SK-N-SH (cell line): ENCODE results near the gene FNDC11. TPM values are rescaled to one million over a fixed set of nuclear protein-coding genes. Genes with fewer than 3 reads are reported as not detected.

Source experiments
- CTCF ChIA-PET: fragments of 300-600, 350-600 bp; formaldehyde crosslinking; extraction: SDS; loops from one replicate; lab custom pipeline; 2021; lab: Yijun Ruan, JAX
- POLR2A ChIA-PET: fragments of 350-600 bp; sonication (Branson Sonifier 250); formaldehyde crosslinking; extraction: SDS; loops from one replicate; lab custom pipeline; 2020; ENCODE audit warnings: antibody characterized with exemption, inconsistent platforms; lab: Yijun Ruan, JAX
- DNase-seq: peaks from one replicate; pipeline ENCODE4 v3.0.0; 2012
- H2AFZ ChIP-seq: fragments of 200-600 bp; sonication (generic); 2 replicates; pipeline ENCODE4 v1.8.1; 2016; ENCODE audit warnings: antibody characterized with exemption, mild to moderate bottlenecking, low read depth
- H3F3A ChIP-seq: fragments of 200-600 bp; sonication (generic); replicated peaks from 2 replicates; pipeline ENCODE3; 2016; ENCODE audit warnings: antibody characterized with exemption, mild to moderate bottlenecking; ENCODE audit not compliant: insufficient read depth
- H3K27ac ChIP-seq, 2 experiments: fragments of 200-500 bp in 1 of 2; fragments of 200-600 bp in 1 of 2; sonication (Bioruptor generic) in 1 of 2; sonication (generic), shearing (Covaris generic) in 1 of 2; 2 replicates each; pipeline versions ENCODE4 v1.5.1 to v1.6.1; 2014 to 2016; ENCODE audit warnings: low read depth in 2 of 2, inconsistent platforms in 1 of 2, low read length in 1 of 2, mild to moderate bottlenecking in 1 of 2, mixed read lengths in 1 of 2
- H3K27me3 ChIP-seq: fragments of 200-600 bp; sonication (generic), shearing (Covaris generic); 2 replicates; pipeline ENCODE4 v1.6.1; 2016; ENCODE audit warnings: mixed run types; ENCODE audit not compliant: insufficient read depth
- H3K36me3 ChIP-seq, 2 experiments: fragments of 200-500 bp in 1 of 2; fragments of 200-600 bp in 1 of 2; sonication (Bioruptor generic) in 1 of 2; sonication (generic) in 1 of 2; replicated peaks in 1 of 2; 2 replicates each; pipeline versions ENCODE3 to v1.5.1; 2014 to 2016; ENCODE audit warnings: low read length in 1 of 2, mild to moderate bottlenecking in 1 of 2; ENCODE audit not compliant: insufficient read depth in 2 of 2, control insufficient read depth in 1 of 2
- H3K4me1 ChIP-seq, 2 experiments: fragments of 200-500 bp in 1 of 2; fragments of 200-600 bp in 1 of 2; sonication (Bioruptor generic) in 1 of 2; sonication (generic), shearing (Covaris generic) in 1 of 2; 2 replicates each; pipeline versions ENCODE4 v1.5.1 to v1.6.1; 2014 to 2016; ENCODE audit warnings: low read depth in 1 of 2, low read length in 1 of 2, mixed run types in 1 of 2; ENCODE audit not compliant: insufficient read depth in 2 of 2, control insufficient read depth in 1 of 2
- H3K4me2 ChIP-seq: fragments of 200-600 bp; sonication (generic), shearing (Covaris generic); 2 replicates; pipeline ENCODE4 v1.6.1; 2017; ENCODE audit warnings: mixed run types
- H3K4me3 ChIP-seq, 2 experiments: fragments of 200-500 bp in 1 of 2; fragments of 200-600 bp in 1 of 2; sonication (Bioruptor generic) in 1 of 2; sonication (generic), shearing (Covaris generic) in 1 of 2; 2 replicates each; pipeline versions ENCODE4 v1.5.1 to v1.8.1; 2014 to 2016; ENCODE audit warnings: low read depth in 2 of 2, inconsistent platforms in 1 of 2, low read length in 1 of 2, mild to moderate bottlenecking in 1 of 2, mixed read lengths in 1 of 2, moderate library complexity in 1 of 2
- H3K79me2 ChIP-seq: fragments of 200-600 bp; sonication (generic); 2 replicates; pipeline ENCODE4 v1.8.1; 2017; ENCODE audit warnings: mild to moderate bottlenecking; ENCODE audit not compliant: insufficient read depth
- H3K9ac ChIP-seq: fragments of 200-600 bp; sonication (generic); 2 replicates; pipeline ENCODE4 v1.6.1; 2017; ENCODE audit warnings: mixed run types
- H3K9me2 ChIP-seq: fragments of 200-600 bp; sonication (generic); 2 replicates; pipeline ENCODE4 v1.6.1; 2017; ENCODE audit warnings: mixed run types
- H3K9me3 ChIP-seq: fragments of 200-600 bp; sonication (generic); 2 replicates; pipeline ENCODE4 v1.6.1; 2017; ENCODE audit warnings: mixed run types, mild to moderate bottlenecking, moderate library complexity
- H4K20me1 ChIP-seq: fragments of 200-600 bp; sonication (generic); 2 replicates; pipeline ENCODE4 v1.6.1; 2017; ENCODE audit warnings: mild to moderate bottlenecking, mixed run types; ENCODE audit not compliant: insufficient read depth
- CHD2 ChIP-seq: fragments of 150-350 bp; IDR thresholded peaks from 2 replicates; pipeline ENCODE4 v1.6.1; 2018; ENCODE audit warnings: low read length; ENCODE audit not compliant: partially characterized antibody
- CTCF ChIP-seq: fragments of 200-600 bp; sonication (generic); IDR thresholded peaks from 2 replicates; pipeline ENCODE4 v1.6.1; 2017; ENCODE audit warnings: antibody characterized with exemption, mild to moderate bottlenecking, moderate library complexity
- EZH2phosphoT487 ChIP-seq: fragments of 200-600 bp; sonication (generic); IDR thresholded peaks from 2 replicates; pipeline ENCODE4 v1.6.1; 2017; ENCODE audit warnings: low read depth, mixed run types, mild to moderate bottlenecking, antibody characterized with exemption, moderate library complexity, borderline replicate concordance
- FOXM1 ChIP-seq: IDR thresholded peaks from 2 replicates; pipeline ENCODE4 v1.4.0; 2012; ENCODE audit warnings: low read depth, mild to moderate bottlenecking
- GABPA ChIP-seq: IDR thresholded peaks from 2 replicates; pipeline ENCODE4 v1.4.0; 2012; ENCODE audit warnings: low read depth, mild to moderate bottlenecking
- JUND ChIP-seq: IDR thresholded peaks from 2 replicates; pipeline ENCODE4 v1.4.0; 2012
- MEF2A ChIP-seq: IDR thresholded peaks from 2 replicates; pipeline ENCODE4 v1.4.0; 2012; ENCODE audit warnings: low read depth, borderline replicate concordance
- MXI1 ChIP-seq: IDR thresholded peaks from 2 replicates; pipeline ENCODE4 v1.6.1; 2012; ENCODE audit warnings: mild to moderate bottlenecking, low read depth, low read length, improper control_type of control experiment
- NFIC ChIP-seq: IDR thresholded peaks from 2 replicates; pipeline ENCODE4 v1.4.0; 2012; ENCODE audit warnings: borderline replicate concordance
- NRF1 ChIP-seq: IDR thresholded peaks from 2 replicates; pipeline ENCODE4 v1.6.1; 2012; ENCODE audit warnings: low read depth, mild to moderate bottlenecking, low read length
- RFX5 ChIP-seq: IDR thresholded peaks from 2 replicates; pipeline ENCODE4 v1.6.1; 2012; ENCODE audit warnings: mild to moderate bottlenecking, improper control_type of control experiment, low read length
- SMC3 ChIP-seq: IDR thresholded peaks from 2 replicates; pipeline ENCODE4 v1.6.1; 2012; ENCODE audit warnings: low read depth, low read length, improper control_type of control experiment
- TAF1 ChIP-seq: IDR thresholded peaks from 2 replicates; pipeline ENCODE4 v1.6.1; 2012; ENCODE audit warnings: low read depth, mild to moderate bottlenecking, low read length, moderate library complexity, borderline replicate concordance
- ZBTB33 ChIP-seq: IDR thresholded peaks from 2 replicates; pipeline ENCODE4 v1.4.0; 2012; ENCODE audit warnings: low read depth, borderline replicate concordance
- WGBS: methylation state at CpG from one replicate; pipeline ENCODE4 v1.1.6; 2017; ENCODE audit warnings: low lambda C conversion rate; 5-methylcytosine and 5-hydroxymethylcytosine counted together
- polyA plus RNA-seq, 3 experiments: library from polyadenylated mRNA; depleted of rRNA; stranded (reverse); fragments of >200 nt; gene quantifications; 2 replicates each; pipeline ENCODE4 v1.2.3, GENCODE V29; 2012
- TF ChIP-seq, protein P1 (sequence below): IDR thresholded peaks from 2 replicates; pipeline ENCODE4 v1.4.0; 2012; ENCODE audit warnings: low read depth
- TF ChIP-seq, protein P2 (sequence below): IDR thresholded peaks from 2 replicates; pipeline ENCODE4; 2012
- TF ChIP-seq, protein P3 (sequence below): fragments of 150-350 bp; IDR thresholded peaks from 2 replicates; pipeline ENCODE4 v1.6.1; 2016; ENCODE audit warnings: mild to moderate bottlenecking, low read depth, low read length

The FNDC11 gene
- polyA plus RNA-seq, 1 of the 3 experiments (the other 2 are of a cell fraction) = 5.5 TPM

- Histone ChIP-seq H3K36me3 (peaks cover 0 to 35% of the 10 kb centered on the region in 2 experiments), H3K9me3 (no peaks in the 10 kb centered on the region), H3K27me3 (no peaks in the 10 kb centered on the region), H3K79me2 (no peaks in the 10 kb centered on the region), H3K4me2 (no peak overlapping the region), H3K9me2 (no peaks in the 10 kb centered on the region), H2AFZ (no peak overlapping the region), H3K27ac (no peak overlapping the region), H3F3A (no peaks in the 10 kb centered on the region), H3K4me3 (no peak overlapping the region), H4K20me1 (no peaks in the 10 kb centered on the region), H3K4me1 (no peaks in the 10 kb centered on the region), H3K9ac (no peak overlapping the region)
- no peak for DNase-seq
- WGBS = 92% methylated on average over 36 of the region's 62 CpGs
- TF ChIP-seq, protein P1, sequence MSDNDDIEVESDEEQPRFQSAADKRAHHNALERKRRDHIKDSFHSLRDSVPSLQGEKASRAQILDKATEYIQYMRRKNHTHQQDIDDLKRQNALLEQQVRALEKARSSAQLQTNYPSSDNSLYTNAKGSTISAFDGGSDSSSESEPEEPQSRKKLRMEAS = no peak
- no peak for TF ChIP-seq NRF1
- no peak for TF ChIP-seq FOXM1
- TF ChIP-seq CHD2 = no peak
- no peak for TF ChIP-seq JUND
- no peak for TF ChIP-seq CTCF
- ChIA-PET CTCF (no interaction called here), POLR2A (no interaction called here)
Observed at GRCh38 chr20:63564036-63564810, 10.3 kb downstream of the FNDC11 start.

GRCh38 chr20:63565021-63565698, 11.2 kb downstream of the FNDC11 start:
- 92% methylated on average over 30 of the region's 61 CpGs for WGBS
- no peaks in the 10 kb centered on the region for H3K9me2 ChIP-seq
- no peaks in the 10 kb centered on the region for H3K27me3 ChIP-seq
- H3K4me3 ChIP-seq = no peak overlapping the region
- H4K20me1 ChIP-seq = no peaks in the 10 kb centered on the region
- DNase-seq = no peak
- POLR2A ChIA-PET = no interaction called here
- no peaks in the 10 kb centered on the region for H3K79me2 ChIP-seq
- H3K4me2 ChIP-seq = no peak overlapping the region
- no peak overlapping the region for H3K9ac ChIP-seq
- no peak overlapping the region for H3K27ac ChIP-seq
- peaks cover 0 to 33% of the 10 kb centered on the region in 2 experiments for H3K36me3 ChIP-seq
- no peak overlapping the region for H2AFZ ChIP-seq
- no peaks in the 10 kb centered on the region for H3K9me3 ChIP-seq
- CTCF ChIA-PET = interaction anchor here (3.6 kb wide), 1 partner anchor 27 kb away, joined by 12 read pairs; the partner anchor contains the start of gene PTK6
- H3F3A ChIP-seq = no peaks in the 10 kb centered on the region
- no peaks in the 10 kb centered on the region for H3K4me1 ChIP-seq
- TF ChIP-seq MEF2A (no peak), ZBTB33 (no peak), SMC3 (no peak), GABPA (no peak), CHD2 (no peak), JUND (no peak), MXI1 (no peak), EZH2phosphoT487 (no peak), CTCF (no peak), TAF1 (no peak), RFX5 (no peak), NFIC (no peak)
- TF ChIP-seq, protein P2, sequence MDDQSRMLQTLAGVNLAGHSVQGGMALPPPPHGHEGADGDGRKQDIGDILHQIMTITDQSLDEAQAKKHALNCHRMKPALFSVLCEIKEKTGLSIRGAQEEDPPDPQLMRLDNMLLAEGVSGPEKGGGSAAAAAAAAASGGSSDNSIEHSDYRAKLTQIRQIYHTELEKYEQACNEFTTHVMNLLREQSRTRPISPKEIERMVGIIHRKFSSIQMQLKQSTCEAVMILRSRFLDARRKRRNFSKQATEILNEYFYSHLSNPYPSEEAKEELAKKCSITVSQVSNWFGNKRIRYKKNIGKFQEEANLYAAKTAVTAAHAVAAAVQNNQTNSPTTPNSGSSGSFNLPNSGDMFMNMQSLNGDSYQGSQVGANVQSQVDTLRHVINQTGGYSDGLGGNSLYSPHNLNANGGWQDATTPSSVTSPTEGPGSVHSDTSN = no peak
- TF ChIP-seq, protein P3, sequence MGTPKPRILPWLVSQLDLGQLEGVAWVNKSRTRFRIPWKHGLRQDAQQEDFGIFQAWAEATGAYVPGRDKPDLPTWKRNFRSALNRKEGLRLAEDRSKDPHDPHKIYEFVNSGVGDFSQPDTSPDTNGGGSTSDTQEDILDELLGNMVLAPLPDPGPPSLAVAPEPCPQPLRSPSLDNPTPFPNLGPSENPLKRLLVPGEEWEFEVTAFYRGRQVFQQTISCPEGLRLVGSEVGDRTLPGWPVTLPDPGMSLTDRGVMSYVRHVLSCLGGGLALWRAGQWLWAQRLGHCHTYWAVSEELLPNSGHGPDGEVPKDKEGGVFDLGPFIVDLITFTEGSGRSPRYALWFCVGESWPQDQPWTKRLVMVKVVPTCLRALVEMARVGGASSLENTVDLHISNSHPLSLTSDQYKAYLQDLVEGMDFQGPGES = no peak
